Tibial nerve (tissue), 4 donors: ENCODE results near the gene SLCO3A1.

Source experiments
- EP300 ChIP-seq, 2 donors: sonication (generic); formaldehyde crosslinking; IDR thresholded peaks; one replicate each; pipeline ENCODE4 v1.6.1; 2017; ENCODE audit warnings: antibody characterized with exemption in 2 of 2, mild to moderate bottlenecking in 1 of 2
- POLR2A ChIP-seq, 2 donors: fragments of 450-650 bp; IDR thresholded peaks; one replicate each; pipeline ENCODE4 v1.6.1; 2017; ENCODE audit warnings: antibody characterized with exemption in 2 of 2, mild to moderate bottlenecking in 2 of 2, moderate library complexity in 2 of 2
- TF ChIP-seq, protein P1 (sequence below), 5 experiments: fragments of 200-600 bp in 3 of 5; fragments of 450-650 bp in 2 of 5; sonication (generic) in 3 of 5; IDR thresholded peaks; one replicate each; pipeline ENCODE4 v1.5.1; 2016 to 2019; ENCODE audit warnings: antibody characterized with exemption in 5 of 5, mild to moderate bottlenecking in 3 of 5, moderate library complexity in 2 of 5

- TF ChIP-seq, protein P1, sequence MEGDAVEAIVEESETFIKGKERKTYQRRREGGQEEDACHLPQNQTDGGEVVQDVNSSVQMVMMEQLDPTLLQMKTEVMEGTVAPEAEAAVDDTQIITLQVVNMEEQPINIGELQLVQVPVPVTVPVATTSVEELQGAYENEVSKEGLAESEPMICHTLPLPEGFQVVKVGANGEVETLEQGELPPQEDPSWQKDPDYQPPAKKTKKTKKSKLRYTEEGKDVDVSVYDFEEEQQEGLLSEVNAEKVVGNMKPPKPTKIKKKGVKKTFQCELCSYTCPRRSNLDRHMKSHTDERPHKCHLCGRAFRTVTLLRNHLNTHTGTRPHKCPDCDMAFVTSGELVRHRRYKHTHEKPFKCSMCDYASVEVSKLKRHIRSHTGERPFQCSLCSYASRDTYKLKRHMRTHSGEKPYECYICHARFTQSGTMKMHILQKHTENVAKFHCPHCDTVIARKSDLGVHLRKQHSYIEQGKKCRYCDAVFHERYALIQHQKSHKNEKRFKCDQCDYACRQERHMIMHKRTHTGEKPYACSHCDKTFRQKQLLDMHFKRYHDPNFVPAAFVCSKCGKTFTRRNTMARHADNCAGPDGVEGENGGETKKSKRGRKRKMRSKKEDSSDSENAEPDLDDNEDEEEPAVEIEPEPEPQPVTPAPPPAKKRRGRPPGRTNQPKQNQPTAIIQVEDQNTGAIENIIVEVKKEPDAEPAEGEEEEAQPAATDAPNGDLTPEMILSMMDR (IDR thresholded peaks at IDR 0.05) = no peak
- TF ChIP-seq POLR2A (IDR thresholded peaks at IDR 0.05) (no peak), EP300 (IDR thresholded peaks at IDR 0.05) (no peak)
Measured at GRCh38 chr15:91983729-91984340, 130.3 kb downstream of the SLCO3A1 start.
